Upper lobe of right lung (tissue), 1 donor: ENCODE results near the gene USP17L30. TPM values are rescaled to one million over a fixed set of nuclear protein-coding genes. Genes with fewer than 3 reads are reported as not detected.
"Not testable (repeated sequence)": the region's sequence is repeated elsewhere in the genome, so short reads cannot be mapped to it uniquely, and the experiment has no call there.

Experiments
- ATAC-seq: fragments of 200-7000 bp; cut with Tn5 transposase; one replicate; pipeline ENCODE4 v1.9.1; 2020; ENCODE audit warnings: mild to moderate bottlenecking, moderate library complexity
- DNase-seq: peaks from one replicate; pipeline ENCODE4 v3.0.0-alpha.2; 2020
- H3K27ac ChIP-seq: fragments of 200-600 bp; one replicate; pipeline ENCODE4 v1.8.0; 2022
- H3K27me3 ChIP-seq: fragments of 200-600 bp; one replicate; pipeline ENCODE4 v1.8.0; 2022; ENCODE audit warnings: mild to moderate bottlenecking
- H3K36me3 ChIP-seq: fragments of 200-600 bp; one replicate; pipeline ENCODE4 v1.8.0; 2022
- H3K4me1 ChIP-seq: fragments of 200-600 bp; one replicate; pipeline ENCODE4 v1.8.0; 2022
- H3K4me3 ChIP-seq: fragments of 200-600 bp; one replicate; pipeline ENCODE4 v1.8.0; 2022; ENCODE audit warnings: mild to moderate bottlenecking
- H3K9me3 ChIP-seq: fragments of 200-600 bp; one replicate; pipeline ENCODE4 v1.8.0; 2022
- intact Hi-C: fragments of 100-400 bp; cut with DNase I; formaldehyde crosslinking; loops from one replicate; pipeline ENCODE4 v1.11.0; 2022
- long read RNA-seq: library from polyadenylated mRNA; unstranded; transcript quantifications from one replicate; pipeline ENCODE4 v2.0.0, GENCODE V29; 2021
- total RNA-seq: library from RNA; stranded (reverse); fragmentation: NEBNext Ultra II Directional; extraction: Animal tissue kit (Norgen Biotek cat#: 25700); gene quantifications from one replicate; pipeline ENCODE4 v1.2.1, GENCODE V29; 2021
- donor health status: DM: no; HTN: yes; CAD: no; lungs with severe emphysema.

Gene USP17L30
- not detected for total RNA-seq
- long read RNA-seq = 0 reads

- DNase-seq, intact Hi-C loops, ATAC-seq, H3K27ac ChIP-seq, H3K4me3 ChIP-seq, H3K9me3 ChIP-seq, H3K36me3 ChIP-seq, H3K27me3 ChIP-seq, H3K4me1 ChIP-seq: not testable (repeated sequence)
Measured at GRCh38 chr4:9362829-9363228, at the start of gene USP17L30. USP17L30 (plus strand) TSS chr4:9363129; CDS start chr4:9363129, 0 bp downstream.

- H3K27ac ChIP-seq, H3K4me1 ChIP-seq, H3K27me3 ChIP-seq, DNase-seq, H3K36me3 ChIP-seq, H3K9me3 ChIP-seq, intact Hi-C loops, H3K4me3 ChIP-seq, ATAC-seq: not testable (repeated sequence)
Measured at GRCh38 chr4:9324191-9324590, 38.7 kb upstream of the USP17L30 start.

GRCh38 chr4:9324865-9325264 is 38.1 kb upstream of the USP17L30 start, which contains the start of gene USP17L24:
USP17L24 (plus strand) TSS chr4:9325165; CDS start chr4:9325165, 0 bp downstream.
- not testable (repeated sequence) for ATAC-seq

GRCh38 chr4:9329611-9330010 is 33.3 kb upstream of the USP17L30 start, which contains the start of gene USP17L25:
USP17L25 (plus strand) TSS chr4:9329911; CDS start chr4:9329911, 0 bp downstream.
- intact Hi-C loops, H3K9me3 ChIP-seq, DNase-seq, H3K27ac ChIP-seq, H3K36me3 ChIP-seq, H3K27me3 ChIP-seq, H3K4me1 ChIP-seq, H3K4me3 ChIP-seq, ATAC-seq: not testable (repeated sequence)

More at GRCh38 chr4:9324865-9325264, 38.1 kb upstream of the USP17L30 start, which contains the start of gene USP17L24:
- H3K4me3 ChIP-seq, H3K4me1 ChIP-seq, H3K27me3 ChIP-seq, intact Hi-C loops, DNase-seq, H3K36me3 ChIP-seq, H3K27ac ChIP-seq, H3K9me3 ChIP-seq: not testable (repeated sequence)

GRCh38 chr4:9334358-9334757 is 28.6 kb upstream of the USP17L30 start, which contains the start of gene USP17L26:
USP17L26 (plus strand) TSS chr4:9334658; CDS start chr4:9334658, 0 bp downstream.
- H3K4me3 ChIP-seq, DNase-seq, H3K4me1 ChIP-seq, ATAC-seq, H3K27me3 ChIP-seq, H3K9me3 ChIP-seq, intact Hi-C loops, H3K27ac ChIP-seq, H3K36me3 ChIP-seq: not testable (repeated sequence)

GRCh38 chr4:9339103-9339502 is 23.8 kb upstream of the USP17L30 start, which contains the start of gene USP17L5:
USP17L5 (plus strand) TSS chr4:9339403; CDS start chr4:9339403, 0 bp downstream.
- H3K27ac ChIP-seq, H3K9me3 ChIP-seq, H3K36me3 ChIP-seq, ATAC-seq, H3K4me3 ChIP-seq, DNase-seq, intact Hi-C loops, H3K27me3 ChIP-seq, H3K4me1 ChIP-seq: not testable (repeated sequence)

- H3K27ac ChIP-seq, ATAC-seq, H3K36me3 ChIP-seq, H3K9me3 ChIP-seq, H3K27me3 ChIP-seq, intact Hi-C loops, H3K4me1 ChIP-seq, DNase-seq, H3K4me3 ChIP-seq: not testable (repeated sequence)
Measured at GRCh38 chr4:9343848-9344247, 19.1 kb upstream of the USP17L30 start, which contains the start of gene USP17L27. USP17L27 (plus strand) TSS chr4:9344148; CDS start chr4:9344148, 0 bp downstream.

- intact Hi-C loops = not testable (repeated sequence)
Measured at GRCh38 chr4:9348593-9348992, 14.3 kb upstream of the USP17L30 start, which contains the start of gene USP17L28. USP17L28 (plus strand) TSS chr4:9348893; CDS start chr4:9348893, 0 bp downstream.

GRCh38 chr4:9350866-9351265 is 12.1 kb upstream of the USP17L30 start:
- H3K36me3 ChIP-seq, H3K4me3 ChIP-seq, H3K9me3 ChIP-seq, H3K27me3 ChIP-seq, H3K4me1 ChIP-seq, intact Hi-C loops, DNase-seq, ATAC-seq, H3K27ac ChIP-seq: not testable (repeated sequence)

More at GRCh38 chr4:9348593-9348992, 14.3 kb upstream of the USP17L30 start, which contains the start of gene USP17L28:
- H3K36me3 ChIP-seq, H3K4me1 ChIP-seq, H3K27me3 ChIP-seq, H3K4me3 ChIP-seq, H3K27ac ChIP-seq, DNase-seq, ATAC-seq, H3K9me3 ChIP-seq: not testable (repeated sequence)

- H3K4me3 ChIP-seq, H3K4me1 ChIP-seq, H3K9me3 ChIP-seq, H3K36me3 ChIP-seq, intact Hi-C loops, DNase-seq, H3K27me3 ChIP-seq, ATAC-seq, H3K27ac ChIP-seq: not testable (repeated sequence)
Measured at GRCh38 chr4:9353338-9353737, 9.6 kb upstream of the USP17L30 start, which contains the start of gene USP17L29. USP17L29 (plus strand) TSS chr4:9353638; CDS start chr4:9353638, 0 bp downstream.

GRCh38 chr4:9379881-9380280 is 17.0 kb downstream of the USP17L30 start:
- DNase-seq, H3K9me3 ChIP-seq, H3K4me3 ChIP-seq, H3K36me3 ChIP-seq, H3K27ac ChIP-seq, ATAC-seq, H3K4me1 ChIP-seq, intact Hi-C loops, H3K27me3 ChIP-seq: not testable (repeated sequence)
